GM19455 (cell line): Measurements from ENCODE around the gene TOX2.

ENCODE experiments used
- ATAC-seq: cut with Tn5 transposase; IDR thresholded peaks from one replicate; pipeline ENCODE4 v1.9.1; 2021; ENCODE audit not compliant: unreplicated experiment

TOX2 gene

DNA sequence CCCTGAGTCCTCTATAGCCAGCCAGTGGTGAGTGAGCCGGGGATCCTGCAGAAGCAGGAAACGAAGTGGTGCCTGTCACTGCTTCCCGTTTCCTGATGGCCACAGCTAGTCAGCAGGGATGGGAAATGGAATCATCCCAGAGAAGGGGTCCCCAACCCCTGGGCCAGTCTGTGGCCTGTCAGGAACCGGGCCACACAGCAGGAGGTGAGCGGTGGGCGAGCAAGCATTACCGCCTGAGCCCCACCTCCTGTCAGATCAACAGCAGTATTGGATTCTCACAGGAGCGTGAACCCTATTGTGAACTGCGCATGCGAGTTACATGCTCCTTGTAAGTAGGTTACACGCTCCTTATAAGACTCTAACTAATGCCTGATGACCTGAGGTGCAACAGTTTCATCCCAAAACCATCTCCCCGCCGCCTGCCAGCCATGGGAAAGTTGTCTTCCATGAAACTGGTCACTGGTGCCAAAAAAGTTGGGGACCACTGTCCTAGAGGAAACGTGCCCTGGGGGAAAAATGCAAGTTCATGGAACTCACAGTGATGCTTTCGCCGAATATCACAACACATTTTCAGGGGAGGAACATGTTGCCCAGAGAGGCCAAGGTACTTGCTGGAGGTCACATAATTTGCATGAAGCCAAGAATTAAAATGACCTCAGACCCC, 158.5 kb downstream of the TOX2 start:
- no peak for ATAC-seq

DNA sequence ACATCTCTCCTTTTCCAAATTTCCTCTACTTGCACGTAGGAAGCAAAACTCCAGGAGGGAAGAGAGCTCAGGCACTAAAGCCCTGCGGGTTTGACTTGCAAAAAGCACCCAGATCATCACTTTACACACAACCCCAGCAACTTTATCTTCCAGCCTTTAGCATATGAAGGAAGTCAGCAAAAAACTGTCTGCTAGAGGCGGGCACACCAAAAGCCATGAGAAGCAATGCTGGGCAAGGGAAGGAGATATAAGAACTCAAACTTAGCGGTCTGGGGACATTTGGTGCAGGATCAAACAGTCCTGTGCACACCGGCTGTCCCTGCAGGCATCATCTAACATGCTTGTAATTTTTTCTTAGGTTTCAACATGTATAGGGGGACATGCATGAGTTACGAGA, 159.0 kb downstream of the TOX2 start:
- ATAC-seq, result no peak

DNA sequence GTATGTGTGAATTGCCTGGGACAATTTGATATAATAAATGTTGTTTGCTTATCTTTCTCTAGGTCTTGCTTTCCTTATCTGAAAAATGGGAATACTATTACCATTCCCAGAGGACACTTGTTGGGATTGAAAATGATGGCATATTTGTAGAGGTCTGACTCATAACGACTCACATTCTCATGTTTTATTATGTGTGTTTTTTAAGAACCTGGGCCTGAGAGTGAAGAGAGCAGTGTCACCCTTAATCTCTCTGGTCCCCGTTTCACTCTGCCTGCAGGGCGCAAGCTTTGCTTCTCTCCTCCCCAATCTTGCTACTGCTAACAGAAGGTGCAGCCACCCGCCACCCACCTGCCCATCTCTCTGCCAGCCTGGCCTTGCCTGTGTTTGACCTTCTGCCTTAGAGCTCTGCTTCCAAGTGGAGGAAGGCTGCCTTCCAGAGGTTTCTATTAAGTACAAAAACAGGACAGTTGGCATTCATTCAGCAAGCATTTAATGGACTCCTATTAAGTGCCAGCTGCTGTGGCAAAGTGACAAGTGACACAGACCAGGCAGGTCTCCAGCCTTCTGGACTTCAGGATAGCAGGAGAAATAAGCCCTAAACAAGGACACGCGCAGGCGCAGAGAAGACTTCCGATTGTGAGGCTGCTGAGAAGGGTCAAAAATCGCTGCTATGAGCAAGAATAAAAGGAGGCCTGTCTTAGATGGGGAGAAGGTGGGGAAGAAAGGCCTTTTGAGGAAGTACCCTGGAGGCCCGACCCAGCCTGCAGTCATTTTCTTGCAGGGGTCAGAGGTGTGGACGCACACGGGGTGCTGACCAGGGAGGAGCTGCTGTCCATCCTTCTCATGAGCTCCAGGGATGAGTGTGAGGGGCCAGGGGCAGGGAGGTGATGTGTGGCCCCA, 159.8 kb downstream of the TOX2 start:
- no peak for ATAC-seq

DNA sequence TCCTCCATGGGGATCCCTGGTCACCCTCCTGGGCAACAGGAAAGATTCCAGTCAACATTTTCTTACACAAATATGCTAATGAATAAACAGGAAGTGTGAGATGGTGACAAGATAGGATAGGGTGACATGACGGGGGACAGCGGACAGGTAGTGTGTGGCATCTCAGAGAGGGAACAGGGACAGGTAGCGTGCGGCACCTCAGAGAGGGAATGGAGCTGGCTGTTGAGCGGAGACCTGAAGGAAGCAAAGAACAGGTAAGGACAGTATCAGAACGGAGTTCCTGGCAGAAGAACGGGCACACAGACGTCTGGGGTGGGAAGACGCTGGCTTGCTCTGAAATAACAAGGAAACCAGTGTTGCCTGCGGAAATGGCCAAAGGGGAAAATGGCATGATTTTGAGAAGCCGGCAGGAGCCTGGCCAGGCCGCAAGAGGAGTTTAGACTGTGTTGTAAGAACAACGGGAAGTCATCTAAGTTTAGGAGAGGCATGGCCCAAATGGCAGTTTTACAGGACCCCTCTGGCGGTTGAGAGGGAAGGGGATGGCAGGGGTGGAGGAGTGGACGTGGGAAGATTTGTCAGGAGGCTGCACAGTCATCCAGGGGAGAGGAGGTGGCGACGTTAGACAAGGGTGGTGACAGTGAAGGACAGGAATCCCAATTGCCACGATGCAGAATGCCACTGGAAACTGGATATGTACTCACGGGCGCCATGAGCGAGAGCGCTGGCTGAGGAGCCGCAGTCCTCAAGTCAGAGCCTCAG, 160.7 kb downstream of the TOX2 start:
- ATAC-seq, result no peak

DNA sequence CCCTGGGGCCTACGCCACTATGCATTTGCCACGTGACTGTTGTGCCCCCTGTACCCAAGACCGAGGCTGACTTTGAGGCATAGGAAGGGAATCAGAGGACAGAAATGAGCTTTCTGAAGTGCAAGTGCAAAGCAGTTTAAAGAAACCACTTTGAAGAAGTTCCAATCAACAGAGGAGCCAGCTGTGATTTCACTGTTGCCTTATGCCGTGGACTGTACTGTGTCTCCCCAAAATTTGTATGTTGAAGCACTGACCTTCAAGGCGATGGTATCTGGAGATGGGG, 161.2 kb downstream of the TOX2 start:
- ATAC-seq, result no peak

DNA sequence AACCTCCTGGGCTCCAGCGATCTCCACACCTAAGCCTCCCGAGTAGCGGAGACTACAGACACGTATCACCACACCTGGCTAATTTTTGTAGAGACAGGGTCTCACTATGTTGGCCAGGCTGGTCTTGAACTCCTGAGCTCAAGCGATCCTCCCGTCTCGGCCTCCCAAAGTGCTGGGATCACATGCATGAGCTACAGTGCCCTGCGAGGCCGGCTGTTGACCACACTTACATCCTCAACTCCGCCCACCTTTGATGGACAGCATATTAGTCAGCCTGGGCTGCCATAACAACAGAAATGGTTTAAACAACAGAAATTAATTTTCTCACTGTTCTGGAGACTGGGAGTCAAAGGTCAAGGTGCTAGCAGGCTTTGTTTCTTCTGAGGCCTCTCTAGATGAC, 164.6 kb downstream of the TOX2 start:
- ATAC-seq, result no peak

DNA sequence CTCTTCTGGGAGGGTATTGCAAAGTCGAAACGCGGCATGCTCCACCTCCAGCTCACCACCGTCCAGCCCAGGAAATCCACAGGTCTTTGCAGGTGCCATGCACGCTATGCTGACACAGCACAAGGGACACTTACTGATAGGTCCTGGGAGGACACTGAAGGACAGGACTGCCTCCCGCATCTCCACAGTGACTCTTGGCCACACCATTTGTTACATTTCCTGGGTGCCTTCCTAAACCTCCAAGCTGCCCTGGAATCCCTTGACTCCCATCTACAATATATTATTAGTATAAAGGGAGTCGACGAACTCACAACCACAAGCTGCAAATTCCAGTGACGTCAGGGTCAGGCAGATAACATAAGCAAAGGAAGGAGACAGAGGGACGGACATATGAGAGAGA, 165.4 kb downstream of the TOX2 start:
- no peak for ATAC-seq

DNA sequence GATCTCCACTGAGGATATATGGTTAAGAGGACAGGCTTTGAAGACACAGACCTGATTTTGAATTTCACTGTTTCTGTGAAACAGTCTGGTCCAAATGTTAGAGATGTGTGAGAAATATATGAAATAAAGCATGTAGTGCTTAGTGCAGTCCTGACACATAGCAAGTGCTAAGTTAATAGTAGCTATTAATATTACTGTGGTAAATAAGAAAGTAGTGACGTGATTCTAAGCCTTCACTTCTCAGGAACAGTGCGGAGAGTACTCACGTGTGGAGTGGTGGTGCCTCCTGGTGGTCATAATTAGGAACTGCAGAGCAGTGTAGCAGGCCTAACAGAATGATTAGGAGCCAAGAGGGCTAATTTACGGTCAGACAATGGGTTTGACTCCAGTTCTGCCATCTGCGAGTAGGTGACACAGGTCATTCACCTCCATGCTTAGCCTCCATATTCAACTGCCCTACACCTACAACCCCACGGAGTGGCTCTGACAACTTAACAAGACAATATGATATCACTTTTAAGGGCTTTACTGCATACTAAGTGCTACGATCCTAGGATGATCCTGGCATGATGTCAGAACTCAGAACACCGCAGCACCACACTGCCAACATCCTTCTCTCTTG, 166.1 kb downstream of the TOX2 start:
- peak; percentile 82 for ATAC-seq

DNA sequence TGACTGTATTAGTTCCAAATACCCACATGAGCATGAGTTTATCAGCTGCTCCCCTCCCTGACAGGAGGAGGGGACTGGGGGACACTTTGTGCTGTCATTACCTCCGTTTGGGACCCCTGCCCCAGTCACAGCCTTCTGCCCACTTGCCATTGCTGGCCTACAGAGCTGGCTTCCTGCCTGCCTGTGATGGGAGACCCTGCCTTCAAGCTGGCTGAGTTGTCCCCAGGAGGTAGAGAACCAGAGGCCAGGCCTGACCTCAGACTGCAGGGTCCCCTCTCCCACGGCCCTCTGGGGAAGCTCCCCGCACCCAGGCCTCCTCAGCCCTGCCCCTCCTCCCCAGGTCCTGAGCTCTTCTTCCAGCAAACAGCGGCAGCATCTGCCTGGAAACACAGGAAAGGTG, 166.8 kb downstream of the TOX2 start:
- ATAC-seq, result no peak

DNA sequence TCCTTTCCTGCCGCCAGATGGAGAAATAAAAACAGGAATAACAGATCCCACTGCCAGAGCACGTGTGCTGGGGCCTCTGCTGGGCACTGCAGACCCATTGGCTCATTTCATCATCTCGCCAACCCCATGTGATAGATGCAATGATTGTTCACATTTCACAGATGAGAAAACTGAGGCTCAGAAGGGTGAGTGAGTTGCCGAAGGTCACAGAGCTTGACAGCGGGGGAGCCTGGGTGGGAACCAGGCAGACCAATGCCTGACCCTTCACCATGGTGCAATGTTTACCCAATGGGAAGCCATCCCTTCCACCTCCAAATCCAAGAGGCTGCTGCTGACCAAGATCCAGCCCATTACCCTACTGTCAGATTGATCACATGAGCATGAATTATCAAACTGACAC, 167.2 kb downstream of the TOX2 start:
- no peak for ATAC-seq

DNA sequence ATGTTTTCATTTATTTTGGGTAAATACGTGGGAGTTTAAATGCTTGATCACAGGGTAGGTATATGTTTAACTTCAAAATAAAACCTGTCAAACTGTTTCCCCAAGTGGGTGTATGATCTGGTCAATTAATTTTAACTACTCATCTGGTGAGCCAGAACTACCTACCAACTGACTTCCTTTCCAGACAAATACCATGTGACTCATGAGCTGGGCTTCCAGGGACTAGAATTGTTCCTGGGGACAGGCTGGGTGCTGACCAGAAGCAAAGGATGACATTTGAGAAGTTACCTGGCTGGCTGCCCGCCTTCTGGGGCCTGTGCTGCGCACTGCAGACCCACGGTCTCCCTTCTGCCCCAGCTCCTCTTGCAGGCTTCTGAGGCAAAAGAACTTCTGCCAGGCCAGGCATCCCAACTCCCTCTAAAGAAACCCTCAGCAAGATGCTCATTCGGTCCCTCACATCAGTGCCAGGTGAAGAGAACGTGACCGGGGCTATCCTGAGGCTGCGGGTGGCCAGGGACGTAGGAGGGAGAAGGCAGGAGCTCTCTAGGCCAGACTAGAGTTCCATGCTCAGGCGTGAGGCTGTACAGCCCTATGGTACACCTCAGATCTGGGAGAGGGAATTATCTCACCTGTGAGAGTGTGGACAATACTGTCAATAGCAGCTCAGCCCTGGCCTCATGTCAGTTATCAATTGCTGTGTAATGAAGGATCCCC, 168.7 kb downstream of the TOX2 start:
- no peak for ATAC-seq

DNA sequence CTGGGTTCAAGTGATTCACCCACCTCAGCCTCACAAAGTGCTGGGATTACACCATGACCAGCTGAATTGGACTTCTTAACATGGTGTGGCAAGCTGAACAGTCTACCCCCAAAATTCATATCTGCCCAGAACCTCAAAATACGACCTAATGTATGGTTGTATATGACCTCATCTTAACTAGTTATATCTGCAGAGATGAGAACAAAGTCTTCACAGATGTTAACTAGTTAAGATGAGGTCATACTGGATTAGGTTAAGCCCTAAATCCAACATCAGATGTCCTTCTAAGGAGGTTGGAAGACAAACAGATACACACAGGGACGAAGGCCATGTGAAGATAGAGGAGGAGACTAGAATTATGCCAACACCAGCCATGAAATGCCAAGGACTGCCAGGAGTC, 169.8 kb downstream of the TOX2 start:
- ATAC-seq, result no peak

DNA sequence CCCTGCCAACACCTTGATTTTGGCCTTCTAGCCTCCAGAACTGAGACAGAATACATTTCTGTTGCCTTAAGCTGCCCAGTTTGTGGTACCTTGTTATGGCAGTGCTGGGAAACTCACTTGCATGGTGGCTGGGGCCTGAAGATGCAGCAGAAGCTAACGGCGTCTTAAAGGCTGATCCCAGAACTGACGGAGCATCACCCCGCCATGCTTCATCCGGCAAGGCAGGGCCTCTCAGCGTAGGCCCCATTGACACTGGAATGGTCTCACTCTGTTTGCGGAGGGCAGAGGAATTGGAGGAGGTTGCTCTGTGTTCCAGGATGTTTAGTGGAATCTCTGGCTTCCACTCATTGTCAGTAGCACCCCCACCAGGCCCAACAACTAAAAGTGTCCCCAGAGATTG, 170.2 kb downstream of the TOX2 start:
- no peak for ATAC-seq

DNA sequence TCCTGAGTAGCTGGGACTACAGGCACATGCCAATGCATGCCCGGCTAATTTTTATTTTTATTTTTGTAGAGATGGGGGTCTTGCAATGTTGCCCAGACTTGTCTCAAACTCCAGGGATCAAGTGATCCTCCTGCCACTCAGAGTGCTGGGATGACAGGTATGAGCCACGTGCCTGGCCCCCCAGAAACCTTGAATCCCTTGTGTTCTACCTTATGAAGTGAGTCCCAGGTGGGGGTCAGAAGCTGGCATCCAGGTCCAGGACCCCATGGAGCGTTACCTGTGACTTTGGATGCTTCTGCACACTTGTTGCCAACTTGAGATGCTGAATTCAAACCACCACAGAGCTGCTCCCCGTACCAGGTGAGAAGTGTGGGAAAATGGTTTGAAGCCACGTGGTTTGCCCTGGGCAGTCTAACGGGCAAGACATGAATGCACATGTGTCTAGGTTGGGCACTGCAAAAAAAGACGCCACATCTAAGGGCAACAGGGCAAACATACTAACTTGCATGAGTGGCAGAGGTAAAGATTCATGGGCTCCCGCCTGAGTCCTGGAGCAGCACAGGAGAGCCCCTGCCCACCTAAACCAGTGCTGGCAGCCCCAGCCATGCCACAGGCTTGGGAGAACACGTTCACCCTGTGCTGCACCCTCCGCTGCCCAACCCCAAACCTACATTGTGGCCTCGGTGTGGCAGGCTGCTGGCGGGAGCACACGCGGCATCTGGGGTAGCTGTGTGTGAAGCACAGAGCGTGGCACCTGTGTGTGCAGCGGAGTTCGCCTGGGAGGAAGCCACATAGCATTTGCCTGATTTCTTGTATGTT, 171.2 kb downstream of the TOX2 start:
- no peak for ATAC-seq

DNA sequence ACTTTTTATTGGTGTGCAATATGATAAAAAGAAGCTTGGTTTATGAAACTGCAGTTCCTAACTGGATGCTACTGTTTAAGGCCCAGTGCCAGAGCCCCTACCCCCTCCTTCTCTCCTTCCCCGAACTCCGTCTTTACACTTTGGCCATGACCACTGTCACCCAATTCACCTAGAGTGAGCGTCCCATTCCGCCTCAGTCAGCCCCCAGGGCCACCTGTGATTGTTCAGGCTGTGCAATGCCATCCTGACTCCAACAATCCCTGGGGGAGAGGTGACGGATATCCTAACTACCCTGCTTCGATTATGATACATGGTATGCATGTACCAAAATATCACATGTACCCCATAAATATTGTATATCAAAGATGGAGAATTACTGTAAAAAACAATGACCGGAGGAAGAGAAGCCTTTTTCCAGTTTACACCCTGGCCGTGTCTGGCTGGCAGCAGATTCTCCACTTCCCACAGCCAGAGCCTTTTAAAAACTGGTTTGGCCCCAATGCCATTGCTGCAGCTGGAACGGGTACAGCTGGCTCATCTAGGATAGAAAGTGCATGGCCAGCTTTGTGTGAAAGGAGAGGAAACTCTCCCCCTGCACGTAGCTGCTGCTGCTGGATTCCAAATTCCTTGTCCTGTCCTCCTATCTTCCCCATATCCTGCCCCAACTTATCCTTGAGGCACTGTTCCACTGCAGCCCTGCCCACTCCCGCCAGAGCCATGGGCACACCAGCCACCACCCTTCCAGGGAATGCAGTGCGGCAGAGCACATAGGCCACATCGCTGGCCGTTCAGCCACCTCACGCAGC, 172.6 kb downstream of the TOX2 start:
- no peak for ATAC-seq

DNA sequence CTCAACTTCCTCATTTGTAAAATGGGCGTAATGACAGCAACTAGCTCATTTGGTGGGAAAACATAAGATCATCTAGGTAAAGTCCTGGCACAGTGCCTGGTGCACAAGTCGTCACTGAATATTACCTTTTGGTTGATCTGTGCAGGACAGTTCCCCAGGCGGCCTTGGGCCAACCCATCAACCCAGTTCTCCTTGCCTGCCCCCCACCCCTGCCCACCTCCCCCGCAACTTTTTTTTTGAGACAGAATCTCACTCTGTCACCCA, 173.1 kb downstream of the TOX2 start:
- ATAC-seq, result no peak

DNA sequence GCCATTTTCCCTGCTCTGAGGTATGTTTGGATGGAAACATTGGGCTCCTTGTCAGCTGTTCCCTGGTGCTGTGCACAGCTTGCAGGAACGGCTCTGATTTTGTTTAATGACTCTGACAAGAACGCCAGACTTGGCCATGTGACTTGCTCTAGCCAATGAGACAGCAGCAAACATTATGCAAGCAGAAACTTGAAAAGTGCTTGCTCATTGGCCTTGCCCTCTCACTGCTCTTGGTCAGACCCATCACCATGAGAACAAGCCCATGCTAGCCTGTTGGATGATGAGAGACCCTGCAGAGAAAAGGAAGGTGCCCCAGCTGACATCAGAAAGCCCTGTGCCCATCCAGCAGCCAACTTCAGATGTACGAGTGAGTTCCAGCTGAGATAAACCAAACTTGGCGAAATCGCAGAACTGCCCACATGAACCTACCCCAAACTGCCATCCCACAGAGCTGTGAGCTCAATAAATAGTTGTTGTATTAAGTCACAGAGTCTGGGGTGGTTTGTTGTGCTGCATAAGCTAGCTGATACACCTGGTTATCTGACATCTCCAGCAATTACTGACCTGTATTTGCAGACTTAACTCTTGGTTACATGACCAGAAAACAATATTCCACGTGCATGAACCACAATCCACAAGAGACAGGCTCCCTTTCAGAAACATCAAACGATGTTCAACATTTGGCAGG, 175.5 kb downstream of the TOX2 start:
- no peak for ATAC-seq

DNA sequence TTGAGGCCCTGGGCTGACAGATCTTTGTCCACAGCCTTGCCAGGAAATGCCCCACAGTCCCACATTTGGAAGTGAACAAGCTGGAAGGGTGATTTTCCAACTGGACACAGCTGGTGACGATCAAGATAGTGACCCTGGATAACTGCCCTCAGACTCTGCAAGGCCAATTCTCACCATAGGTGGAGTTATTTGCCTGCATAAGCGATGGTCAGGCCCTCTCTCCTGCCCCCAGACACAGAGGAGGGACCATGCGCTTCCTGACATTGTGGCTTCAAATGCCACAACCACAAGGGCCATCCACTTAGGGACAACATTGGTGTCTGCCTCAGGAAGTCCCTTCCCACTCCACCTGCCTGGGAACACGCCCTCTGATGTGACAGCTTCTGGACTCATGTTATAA, 176.4 kb downstream of the TOX2 start:
- ATAC-seq, result no peak
